Coronary artery (tissue), 2 donors: Measurements from ENCODE around the gene MTHFD1.

ENCODE experiments used
- DNase-seq: peaks from one replicate; pipeline ENCODE4 v3.0.0-alpha.2; 2017; ENCODE audit warnings: low spot score
- H3K27ac ChIP-seq, 2 donors: fragments of 200-600 bp; sonication (generic); one replicate each; pipeline ENCODE4 v1.5.1; 2016 to 2019
- H3K4me3 ChIP-seq: fragments of 200-600 bp; sonication (generic); 2 replicates; pipeline ENCODE4 v1.5.1; 2016; ENCODE audit warnings: mild to moderate bottlenecking, moderate library complexity
- CTCF ChIP-seq: fragments of 200-600 bp; sonication (generic); IDR thresholded peaks from one replicate; pipeline ENCODE4 v1.5.1; 2019; ENCODE audit warnings: antibody characterized with exemption

Gene MTHFD1

GRCh38 chr14:64463873-64464272, 75.7 kb downstream of the MTHFD1 start:
- no peak overlapping the region for H3K4me3 ChIP-seq
- DNase-seq, result no peak
- no peak for TF ChIP-seq CTCF
- no peak overlapping the region for H3K27ac ChIP-seq

- H3K4me3 ChIP-seq, result peak overlapping the region; percentile 88
- no peak for DNase-seq
Measured at GRCh38 chr14:64464651-64465050, 76.5 kb downstream of the MTHFD1 start.

GRCh38 chr14:64465191-64465822, 77.2 kb downstream of the MTHFD1 start, which contains the start of gene AKAP5:
Gene AKAP5 (plus strand): TSS chr14:64465499. CDS start chr14:64468395, 2,896 bp downstream.
- H3K27ac ChIP-seq, result peak within 1 kb of the TSS; percentile 64 to 83
- peak within 1 kb of the TSS; percentile 88 for H3K4me3 ChIP-seq
- DNase-seq, result peak; percentile 77
- TF ChIP-seq CTCF, result no peak

More at GRCh38 chr14:64464651-64465050, 76.5 kb downstream of the MTHFD1 start:
- TF ChIP-seq CTCF, result no peak
- peak overlapping the region; percentile 64 to 83 for H3K27ac ChIP-seq

GRCh38 chr14:64465831-64466554, 77.8 kb downstream of the MTHFD1 start:
- no peak for DNase-seq
- no peak for TF ChIP-seq CTCF
- Histone ChIP-seq H3K27ac (peak overlapping the region; percentile 64 to 83), H3K4me3 (peak overlapping the region; percentile 88)

GRCh38 chr14:64467101-64467500, 78.9 kb downstream of the MTHFD1 start:
- no peak for DNase-seq
- no peak overlapping the region for H3K27ac ChIP-seq
- no peak overlapping the region for H3K4me3 ChIP-seq
- TF ChIP-seq CTCF, result no peak

GRCh38 chr14:64467566-64467965, 79.4 kb downstream of the MTHFD1 start:
- Histone ChIP-seq H3K4me3 (no peak overlapping the region), H3K27ac (no peak overlapping the region)
- TF ChIP-seq CTCF, result no peak
- DNase-seq, result no peak

- no peak for DNase-seq
- TF ChIP-seq CTCF, result no peak
- no peak overlapping the region for H3K27ac ChIP-seq
- no peak overlapping the region for H3K4me3 ChIP-seq
Measured at GRCh38 chr14:64468451-64468850, 80.3 kb downstream of the MTHFD1 start.
